HG03354 (cell line): Measurements from ENCODE around the gene FRYL.
"Not testable (repeated sequence)": the region's sequence is repeated elsewhere in the genome, so short reads cannot be mapped to it uniquely, and the experiment has no call there.

Experiments used
- ATAC-seq: cut with Tn5 transposase; IDR thresholded peaks from one replicate; pipeline ENCODE4 v1.9.1; 2021; ENCODE audit warnings: mild to moderate bottlenecking; ENCODE audit not compliant: unreplicated experiment, poor library complexity, severe bottlenecking

FRYL gene

GRCh38 chr4:48787056-48787455 lies 7.0 kb upstream of the FRYL start:
- ATAC-seq = no peak

GRCh38 chr4:48786549-48786948 lies 6.5 kb upstream of the FRYL start:
- no peak for ATAC-seq

GRCh38 chr4:48785302-48785701 lies 5.2 kb upstream of the FRYL start:
- no peak for ATAC-seq

- ATAC-seq = no peak
Measured at GRCh38 chr4:48781968-48782367, 1.9 kb upstream of the FRYL start.

GRCh38 chr4:48780865-48781214 lies 761 bp upstream of the FRYL start:
- no peak for ATAC-seq

GRCh38 chr4:48779095-48779997 lies 733 bp downstream of the FRYL start:
- peak; percentile 41 for ATAC-seq

GRCh38 chr4:48778431-48779094 lies 1.5 kb downstream of the FRYL start:
- ATAC-seq = no peak

GRCh38 chr4:48777739-48778138 lies 2.3 kb downstream of the FRYL start:
- ATAC-seq = no peak

- no peak for ATAC-seq
Measured at GRCh38 chr4:48774760-48775710, 5.0 kb downstream of the FRYL start.

GRCh38 chr4:48772556-48772955 lies 7.5 kb downstream of the FRYL start:
- ATAC-seq = no peak

GRCh38 chr4:48767055-48767929 lies 12.8 kb downstream of the FRYL start:
- ATAC-seq = no peak

- ATAC-seq = peak; percentile 44
Measured at GRCh38 chr4:48766131-48766792, 13.8 kb downstream of the FRYL start.

- ATAC-seq = no peak
Measured at GRCh38 chr4:48762408-48762807, 17.7 kb downstream of the FRYL start.

- ATAC-seq = no peak
Measured at GRCh38 chr4:48761286-48761685, 18.8 kb downstream of the FRYL start.

GRCh38 chr4:48758703-48759102 lies 21.4 kb downstream of the FRYL start:
- not testable (repeated sequence) for ATAC-seq

- no peak for ATAC-seq
Measured at GRCh38 chr4:48756689-48757220, 23.3 kb downstream of the FRYL start.

GRCh38 chr4:48755281-48755680 lies 24.8 kb downstream of the FRYL start:
- ATAC-seq = no peak

- no peak for ATAC-seq
Measured at GRCh38 chr4:48753159-48753558, 26.9 kb downstream of the FRYL start.
